ENCODE results near the gene SOWAHC. TPM values are rescaled to one million over a fixed set of nuclear protein-coding genes. Genes with fewer than 3 reads are reported as not detected.

The SOWAHC gene
- total RNA-seq, 3 donors from 2014 or later: 9.1 to 18.4 (median 14.7) TPM

- TF ChIP-seq CTCF (IDR thresholded peaks at IDR 0.05) (no peak), POLR2AphosphoS5 (IDR thresholded peaks at IDR 0.05) (no peak), POLR2A (IDR thresholded peaks at IDR 0.05) (no peak)
- H3K4me1 ChIP-seq: no peaks in the 10 kb centered on the region
- intact Hi-C loops (cut with DNase I; ENCODE audit: low total_unique reads): no loop called here
- DNase-seq (ENCODE audit: low spot score in 2 of 2): no peak
- no peak overlapping the region for H3K27ac ChIP-seq
- no peaks in the 10 kb centered on the region for H3K27me3 ChIP-seq
- no peaks in the 10 kb centered on the region for H3K9me3 ChIP-seq
- H3K4me3 ChIP-seq: no peak overlapping the region
- no peaks in the 10 kb centered on the region for H3K36me3 ChIP-seq
Observed at GRCh38 chr2:109601783-109602182, 12.4 kb upstream of the SOWAHC start.

- DNase-seq (ENCODE audit: low spot score in 2 of 2): no peak
- no peak for TF ChIP-seq POLR2AphosphoS5 (IDR thresholded peaks at IDR 0.05)
- TF ChIP-seq POLR2A (IDR thresholded peaks at IDR 0.05): no peak
- TF ChIP-seq CTCF (IDR thresholded peaks at IDR 0.05): no peak
- no peak overlapping the region for H3K27ac ChIP-seq
- H3K36me3 ChIP-seq: no peaks in the 10 kb centered on the region
- no peaks in the 10 kb centered on the region for H3K9me3 ChIP-seq
- H3K4me3 ChIP-seq: no peak overlapping the region
- no peaks in the 10 kb centered on the region for H3K4me1 ChIP-seq
- intact Hi-C loops (cut with DNase I; ENCODE audit: low total_unique reads): no loop called here
- no peaks in the 10 kb centered on the region for H3K27me3 ChIP-seq
Observed at GRCh38 chr2:109602617-109603188, 11.5 kb upstream of the SOWAHC start.

- TF ChIP-seq CTCF (IDR thresholded peaks at IDR 0.05) (no peak), POLR2AphosphoS5 (IDR thresholded peaks at IDR 0.05) (no peak), POLR2A (IDR thresholded peaks at IDR 0.05) (no peak)
- no peak overlapping the region for H3K4me3 ChIP-seq
- no peak for DNase-seq (ENCODE audit: low spot score in 2 of 2)
- no peaks in the 10 kb centered on the region for H3K4me1 ChIP-seq
- H3K27me3 ChIP-seq: no peaks in the 10 kb centered on the region
- intact Hi-C loops (cut with DNase I; ENCODE audit: low total_unique reads): no loop called here
- H3K27ac ChIP-seq: no peak overlapping the region
- no peaks in the 10 kb centered on the region for H3K9me3 ChIP-seq
- no peaks in the 10 kb centered on the region for H3K36me3 ChIP-seq
Observed at GRCh38 chr2:109604597-109604996, 9.6 kb upstream of the SOWAHC start.

- H3K27ac ChIP-seq: no peak overlapping the region
- H3K4me1 ChIP-seq: peaks cover 0 to 12% of the 10 kb centered on the region in 2 donors
- intact Hi-C loops (cut with DNase I; ENCODE audit: low total_unique reads): no loop called here
Observed at GRCh38 chr2:109607766-109608165, 6.4 kb upstream of the SOWAHC start.

More at GRCh38 chr2:109607766-109608165, 6.4 kb upstream of the SOWAHC start:
- no peak for TF ChIP-seq POLR2A (IDR thresholded peaks at IDR 0.05)
- no peak for TF ChIP-seq POLR2AphosphoS5 (IDR thresholded peaks at IDR 0.05)
- no peak for TF ChIP-seq CTCF (IDR thresholded peaks at IDR 0.05)
- Histone ChIP-seq H3K9me3 (no peaks in the 10 kb centered on the region), H3K4me3 (no peak overlapping the region), H3K36me3 (no peaks in the 10 kb centered on the region), H3K27me3 (no peaks in the 10 kb centered on the region)
- no peak for DNase-seq (ENCODE audit: low spot score in 2 of 2)

All from breast epithelium (tissue), 4 donors.